Transverse colon (tissue), 4 donors: ENCODE results near the gene MC1R.

Experiments
- EP300 ChIP-seq: sonication (generic); formaldehyde crosslinking; IDR thresholded peaks from one replicate; pipeline ENCODE4 v1.6.1; 2017; ENCODE audit warnings: antibody characterized with exemption, low read depth
- POLR2AphosphoS5 ChIP-seq, 3 donors: sonication (generic); formaldehyde crosslinking; IDR thresholded peaks; one replicate each; pipeline ENCODE4 v1.6.1; 2016; ENCODE audit warnings: antibody characterized with exemption in 3 of 3
- TF ChIP-seq, protein P1 (sequence below), 5 experiments: fragments of 200-600 bp in 3 of 5; fragments of 450-650 bp in 2 of 5; sonication (generic) in 3 of 5; IDR thresholded peaks; 1 replicate in 2 of 5; 2 replicates in 3 of 5; pipeline ENCODE4 v1.5.1; 2016 to 2017; ENCODE audit warnings: antibody characterized with exemption in 5 of 5, inconsistent platforms in 3 of 5, mild to moderate bottlenecking in 2 of 5, moderate library complexity in 1 of 5

DNA sequence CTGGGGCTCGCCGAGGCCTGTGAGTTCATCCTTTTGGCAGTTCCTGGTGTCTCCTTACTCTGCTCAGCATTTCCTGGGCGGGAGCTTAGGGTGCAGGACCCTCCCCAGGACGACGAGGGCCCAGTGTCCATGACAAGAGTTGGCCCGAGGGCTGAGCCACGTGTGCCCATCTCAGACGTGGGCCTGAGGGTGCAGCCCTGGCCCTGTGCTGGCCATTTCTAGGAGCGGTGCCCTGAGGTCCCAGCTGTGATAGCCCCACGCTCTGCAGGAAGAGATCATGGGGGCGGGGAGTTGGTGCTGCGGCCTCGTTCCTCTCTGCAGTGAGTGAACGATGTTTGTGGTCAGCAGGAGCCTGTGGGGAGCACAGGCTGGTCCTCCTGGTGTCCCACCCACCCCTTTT, 6.0 kb upstream of the MC1R start:
- TF ChIP-seq POLR2AphosphoS5 (IDR thresholded peaks at IDR 0.05) (no peak), EP300 (no peak)
- TF ChIP-seq, protein P1, sequence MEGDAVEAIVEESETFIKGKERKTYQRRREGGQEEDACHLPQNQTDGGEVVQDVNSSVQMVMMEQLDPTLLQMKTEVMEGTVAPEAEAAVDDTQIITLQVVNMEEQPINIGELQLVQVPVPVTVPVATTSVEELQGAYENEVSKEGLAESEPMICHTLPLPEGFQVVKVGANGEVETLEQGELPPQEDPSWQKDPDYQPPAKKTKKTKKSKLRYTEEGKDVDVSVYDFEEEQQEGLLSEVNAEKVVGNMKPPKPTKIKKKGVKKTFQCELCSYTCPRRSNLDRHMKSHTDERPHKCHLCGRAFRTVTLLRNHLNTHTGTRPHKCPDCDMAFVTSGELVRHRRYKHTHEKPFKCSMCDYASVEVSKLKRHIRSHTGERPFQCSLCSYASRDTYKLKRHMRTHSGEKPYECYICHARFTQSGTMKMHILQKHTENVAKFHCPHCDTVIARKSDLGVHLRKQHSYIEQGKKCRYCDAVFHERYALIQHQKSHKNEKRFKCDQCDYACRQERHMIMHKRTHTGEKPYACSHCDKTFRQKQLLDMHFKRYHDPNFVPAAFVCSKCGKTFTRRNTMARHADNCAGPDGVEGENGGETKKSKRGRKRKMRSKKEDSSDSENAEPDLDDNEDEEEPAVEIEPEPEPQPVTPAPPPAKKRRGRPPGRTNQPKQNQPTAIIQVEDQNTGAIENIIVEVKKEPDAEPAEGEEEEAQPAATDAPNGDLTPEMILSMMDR (IDR thresholded peaks at IDR 0.05), result no peak
